HepG2 (cell line): ENCODE data around the gene ZNF221. TPM values are rescaled to one million over a fixed set of nuclear protein-coding genes. Genes with fewer than 3 reads are reported as not detected.

Experiments used
- CENPBD1 ChIP-seq: sonication (generic); formaldehyde crosslinking; IDR thresholded peaks from 2 replicates; pipeline ENCODE4 v1.8.0; 2022; ENCODE audit warnings: missing genetic modification reagents, low read depth, mild to moderate bottlenecking, borderline replicate concordance
- CHD2 ChIP-seq: IDR thresholded peaks from 2 replicates; pipeline ENCODE4 v1.6.1; 2011; ENCODE audit warnings: low read depth, low read length, improper control_type of control experiment
- CREM ChIP-seq, 2 experiments: sonication (generic) in 1 of 2; formaldehyde crosslinking in 1 of 2; IDR thresholded peaks; 2 replicates each; pipeline versions ENCODE4 v1.4.0 to v1.6.1; 2016 to 2020; ENCODE audit warnings: antibody characterized with exemption in 1 of 2, mild to moderate bottlenecking in 1 of 2, missing genetic modification reagents in 1 of 2
- CTCF ChIP-seq: sonication (generic); formaldehyde crosslinking; IDR thresholded peaks from 2 replicates; pipeline ENCODE4 v1.5.0; 2020; ENCODE audit warnings: mild to moderate bottlenecking, missing genetic modification reagents, moderate library complexity
- GRHL1 ChIP-seq: sonication (generic); formaldehyde crosslinking; conservative IDR thresholded peaks from 2 replicates; pipeline ENCODE4 v1.8.0; 2022; ENCODE audit warnings: missing genetic modification reagents
- HIVEP1 ChIP-seq: sonication (generic); formaldehyde crosslinking; IDR thresholded peaks from 2 replicates; pipeline ENCODE4 v1.4.0; 2020; ENCODE audit warnings: mild to moderate bottlenecking, missing genetic modification reagents
- KAT7 ChIP-seq: IDR thresholded peaks from 2 replicates; pipeline ENCODE4 v1.6.1; 2018; ENCODE audit warnings: borderline replicate concordance, missing compliant biosample characterization
- KDM6A ChIP-seq: IDR thresholded peaks from 2 replicates; pipeline ENCODE4 v1.6.1; 2016; ENCODE audit warnings: low read depth
- KLF15 ChIP-seq: sonication (generic); formaldehyde crosslinking; IDR thresholded peaks from 2 replicates; pipeline ENCODE4 v1.8.1; 2023; ENCODE audit warnings: borderline replicate concordance, mild to moderate bottlenecking, inconsistent platforms, missing genetic modification reagents, mixed read lengths
- MTA1 ChIP-seq: sonication (generic); formaldehyde crosslinking; IDR thresholded peaks from 2 replicates; pipeline ENCODE4 v1.4.0; 2020; ENCODE audit warnings: missing genetic modification reagents, mild to moderate bottlenecking, borderline replicate concordance
- MXI1 ChIP-seq: IDR thresholded peaks from 3 replicates; pipeline ENCODE4 v1.6.1; 2012; ENCODE audit warnings: low read depth, low read length, inconsistent platforms, borderline replicate concordance
- PHF8 ChIP-seq: sonication (generic); formaldehyde crosslinking; IDR thresholded peaks from 2 replicates; pipeline ENCODE4 v1.5.0; 2020; ENCODE audit warnings: missing genetic modification reagents
- SIN3B ChIP-seq: fragments of 150-350 bp; IDR thresholded peaks from 2 replicates; pipeline ENCODE4 v1.6.1; 2014; ENCODE audit warnings: low read length
- SMYD3 ChIP-seq: sonication (generic); formaldehyde crosslinking; IDR thresholded peaks from 2 replicates; pipeline ENCODE4 v1.8.1; 2023; ENCODE audit warnings: mild to moderate bottlenecking, missing genetic modification reagents
- SNRNP70 ChIP-seq: fragments of 200-400 bp; formaldehyde crosslinking; IDR thresholded peaks from 2 replicates; pipeline ENCODE4 v1.6.1; 2017; ENCODE audit warnings: mild to moderate bottlenecking, low read depth, low read length, moderate library complexity
- ZBTB20 ChIP-seq: sonication (generic); formaldehyde crosslinking; IDR thresholded peaks from 2 replicates; pipeline ENCODE4 v1.8.1; 2023; ENCODE audit warnings: missing genetic modification reagents, low read depth, mild to moderate bottlenecking, borderline replicate concordance
- ZBTB25 ChIP-seq: IDR thresholded peaks from 2 replicates; pipeline ENCODE4 v1.6.1; 2018; ENCODE audit warnings: missing genetic modification reagents
- ZFAT ChIP-seq: sonication (generic); formaldehyde crosslinking; conservative IDR thresholded peaks from 2 replicates; pipeline ENCODE4 v1.8.1; 2023; ENCODE audit warnings: missing genetic modification reagents, inconsistent platforms
- ZNF251 ChIP-seq: sonication (generic); formaldehyde crosslinking; IDR thresholded peaks from 2 replicates; pipeline ENCODE4 v1.9.0; 2021; ENCODE audit warnings: mild to moderate bottlenecking, missing genetic modification reagents
- ZNF256 ChIP-seq: sonication (generic); formaldehyde crosslinking; conservative IDR thresholded peaks from 2 replicates; pipeline ENCODE4 v1.4.0; 2020; ENCODE audit warnings: missing genetic modification reagents
- ZNF274 ChIP-seq: sonication (generic); formaldehyde crosslinking; IDR thresholded peaks from 2 replicates; pipeline ENCODE4 v1.5.1; 2020; ENCODE audit warnings: mild to moderate bottlenecking, missing genetic modification reagents
- ZNF607 ChIP-seq: sonication (generic); formaldehyde crosslinking; IDR thresholded peaks from 2 replicates; pipeline ENCODE4 v1.5.1; 2020; ENCODE audit warnings: missing genetic modification reagents, mild to moderate bottlenecking, borderline replicate concordance
- polyA plus RNA-seq, 8 experiments: library from polyadenylated mRNA; depleted of rRNA in 3 of 8; stranded (reverse) in 7 of 8; unstranded in 1 of 8; fragments of >200 nt; fragmentation: Illumina TruSeq in 4 of 8; extraction: Trizol in 4 of 8; gene quantifications; 2 replicates each; pipeline versions ENCODE4 v1.2.1 to v1.2.3, GENCODE V29; 2011 to 2016; ENCODE audit warnings: low read depth in 4 of 8, missing spikeins in 1 of 8, mixed read lengths in 1 of 8; ENCODE audit not compliant: insufficient read depth in 1 of 8
- total RNA-seq, 5 experiments: library from RNA; depleted of rRNA; stranded (reverse); fragments of >200 nt; fragmentation: Illumina TruSeq; extraction: Trizol; gene quantifications; 2 replicates each; pipeline ENCODE4 v1.2.3, GENCODE V29; 2016; ENCODE audit warnings: low read depth in 1 of 5

Gene ZNF221
- total and polyA plus RNA-seq, 2 of the 13 experiments (the other 11 are each of a cell fraction or from before 2014, with no cell fraction given), result 0.48 to 3.4 TPM

GRCh38 chr19:43950834-43951645 lies at the start of gene ZNF221 (continued):
- TF ChIP-seq HIVEP1 (CRISPR knock-in tag), result 0 out of 2 replicates have a peak, but pooled peaks have one; percentile 40
- TF ChIP-seq ZFAT, result no peak
- TF ChIP-seq ZNF256 (CRISPR knock-in tag), result no peak
- no peak for TF ChIP-seq SIN3B
- peak; percentile 98 for TF ChIP-seq CREM (IDR thresholded peaks at IDR 0.05)
- TF ChIP-seq CREM (CRISPR knock-in tag; IDR thresholded peaks at IDR 0.05), result no peak
- 0 out of 2 replicates have a peak, but pooled peaks have one; percentile 26 for TF ChIP-seq ZBTB20
- peak; percentile 76 for TF ChIP-seq CTCF (CRISPR knock-in tag)
- TF ChIP-seq ZNF607 (CRISPR knock-in tag), result peak; percentile 56; the same call in 1 of the 2 replicates
- no peak for TF ChIP-seq GRHL1 (CRISPR knock-in tag)
- peak; percentile 46; the same call in 1 of the 2 replicates for TF ChIP-seq ZNF274
- no peak for TF ChIP-seq KDM6A (CRISPR knock-in tag)
- TF ChIP-seq KAT7 (CRISPR knock-in tag), result no peak
- no peak for TF ChIP-seq KLF15 (CRISPR knock-in tag)
- no peak for TF ChIP-seq CENPBD1 (CRISPR knock-in tag)
- TF ChIP-seq MTA1 (CRISPR knock-in tag), result peak; percentile 30; the same call in 1 of the 2 replicates
- peak; percentile 67 for TF ChIP-seq PHF8
- TF ChIP-seq ZBTB25 (CRISPR knock-in tag), result 0 out of 2 replicates have a peak, but pooled peaks have one; percentile 32
- peak; percentile 68; the same call in 1 of the 3 replicates for TF ChIP-seq MXI1
- TF ChIP-seq SNRNP70, result no peak
- 0 out of 2 replicates have a peak, but pooled peaks have one; percentile 39 for TF ChIP-seq CHD2
- no peak for TF ChIP-seq SMYD3 (CRISPR knock-in tag)
- no peak for TF ChIP-seq ZNF251 (CRISPR knock-in tag)
